A673 (cell line): ENCODE measurements around the gene CMTM3. TPM values are rescaled to one million over a fixed set of nuclear protein-coding genes. Genes with fewer than 3 reads are reported as not detected.
"Not testable (repeated sequence)": the region's sequence is repeated elsewhere in the genome, so short reads cannot be mapped to it uniquely, and the experiment has no call there.

Experiments
- BruUV-seq: library from RNA; stranded (reverse); fragments of 400-500 nt; replicated peaks from 2 replicates; lab custom pipeline; 2021; lab: Mats Ljungman, UMichigan
- CTCF ChIA-PET: fragments of 300-600 bp; sonication (Branson Sonifier 250); formaldehyde crosslinking; loops from one replicate; lab custom pipeline; 2022; ENCODE audit warnings: antibody characterized with exemption; lab: Charles Lee
- POLR2A ChIA-PET: fragments of 300-600 bp; sonication (Branson Sonifier 250); formaldehyde crosslinking; loops from one replicate; lab custom pipeline; 2022; ENCODE audit warnings: antibody characterized with exemption; ENCODE audit not compliant: low non-redundant PET; lab: Charles Lee
- DNase-seq: peaks from one replicate; pipeline ENCODE4 v3.0.0-alpha.2; 2015; ENCODE audit warnings: low spot score
- H3K27ac ChIP-seq: fragments of 200-600 bp; sonication (generic); 2 replicates; pipeline ENCODE4 v1.5.1; 2016; ENCODE audit warnings: mixed run types, low read depth, mild to moderate bottlenecking, mixed read lengths, antibody characterized with exemption, low read length; ENCODE audit not compliant: poor library complexity, severe bottlenecking
- H3K27me3 ChIP-seq: fragments of 200-600 bp; sonication (generic); replicated peaks from 2 replicates; pipeline ENCODE4 v1.6.1; 2017; ENCODE audit warnings: mixed run types, low read depth, mild to moderate bottlenecking, mixed read lengths, antibody characterized with exemption, low read length; ENCODE audit not compliant: insufficient read depth, poor library complexity
- H3K36me3 ChIP-seq: fragments of 200-600 bp; sonication (generic); 2 replicates; pipeline ENCODE4 v1.6.1; 2016; ENCODE audit warnings: mixed run types, mild to moderate bottlenecking, mixed read lengths, antibody characterized with exemption, low read length; ENCODE audit not compliant: insufficient read depth, poor library complexity, severe bottlenecking
- H3K4me1 ChIP-seq: fragments of 200-600 bp; sonication (generic); 2 replicates; pipeline ENCODE4 v1.6.1; 2017; ENCODE audit warnings: mixed run types, mild to moderate bottlenecking, mixed read lengths, antibody characterized with exemption, low read length; ENCODE audit not compliant: insufficient read depth, poor library complexity, severe bottlenecking
- H3K4me3 ChIP-seq: fragments of 200-600 bp; sonication (generic); 2 replicates; pipeline ENCODE4 v1.5.1; 2016; ENCODE audit warnings: low read depth, mixed run types, mild to moderate bottlenecking, mixed read lengths, low read length; ENCODE audit not compliant: poor library complexity, severe bottlenecking
- H3K9me3 ChIP-seq: fragments of 200-600 bp; sonication (generic); 2 replicates; pipeline ENCODE4 v1.6.1; 2016; ENCODE audit warnings: mixed run types, low read depth, mild to moderate bottlenecking, mixed read lengths, antibody characterized with exemption, low read length; ENCODE audit not compliant: poor library complexity, severe bottlenecking
- EZH2 ChIP-seq: fragments of 200-600 bp; sonication (generic); IDR thresholded peaks from 2 replicates; pipeline ENCODE4 v1.6.1; 2017; ENCODE audit warnings: borderline replicate concordance, low read depth, mild to moderate bottlenecking, mixed read lengths, antibody characterized with exemption, low read length; ENCODE audit not compliant: poor library complexity, severe bottlenecking
- intact Hi-C: fragments of 100-400 bp; cut with micrococcal nuclease; formaldehyde crosslinking; loops from one replicate; pipeline ENCODE4 v1.10.0; 2022; ENCODE audit not compliant: unreplicated experiment
- total RNA-seq: library from RNA; stranded (reverse); gene quantifications from 2 replicates; pipeline ENCODE4 v1.2.3, GENCODE V29; 2021
- TF ChIP-seq, protein P1 (sequence below): fragments of 300-800, 200-600 bp; sonication (generic); conservative IDR thresholded peaks from 2 replicates; pipeline ENCODE4 v1.5.1; 2017; ENCODE audit warnings: low read depth, mild to moderate bottlenecking, antibody characterized with exemption, low read length, moderate library complexity, mixed read lengths

Gene CMTM3
- total RNA-seq, 1 experiment from 2014 or later, result 25.5 TPM

DNA sequence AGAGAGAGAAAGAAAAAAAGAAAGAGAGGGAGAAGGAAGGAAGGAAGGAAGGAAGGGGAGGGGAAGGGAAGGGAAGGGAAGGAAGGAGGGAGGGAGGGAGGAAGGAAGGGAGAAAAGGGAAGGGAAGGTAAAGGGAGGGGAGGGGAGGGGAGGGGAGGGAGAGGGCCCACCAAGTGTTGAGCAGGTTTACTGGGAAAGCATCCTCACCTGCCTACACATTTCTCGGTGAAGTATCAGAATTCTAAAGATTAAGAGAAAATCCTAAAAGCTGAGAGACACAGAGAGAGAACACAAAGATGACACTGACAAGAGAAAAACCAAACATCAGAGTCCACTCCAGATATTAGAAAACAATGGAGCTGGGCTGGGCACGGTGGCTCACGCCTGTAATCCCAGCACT lies 12.3 kb upstream of the CMTM3 start:
- intact Hi-C loops, result no loop called here
- Histone ChIP-seq H3K4me1 (no peaks in the 10 kb centered on the region), H3K9me3 (no peaks in the 10 kb centered on the region), H3K36me3 (no peaks in the 10 kb centered on the region), H3K4me3 (no peak overlapping the region), H3K27ac (no peak overlapping the region), H3K27me3 (no peaks in the 10 kb centered on the region)
- TF ChIP-seq, protein P1, sequence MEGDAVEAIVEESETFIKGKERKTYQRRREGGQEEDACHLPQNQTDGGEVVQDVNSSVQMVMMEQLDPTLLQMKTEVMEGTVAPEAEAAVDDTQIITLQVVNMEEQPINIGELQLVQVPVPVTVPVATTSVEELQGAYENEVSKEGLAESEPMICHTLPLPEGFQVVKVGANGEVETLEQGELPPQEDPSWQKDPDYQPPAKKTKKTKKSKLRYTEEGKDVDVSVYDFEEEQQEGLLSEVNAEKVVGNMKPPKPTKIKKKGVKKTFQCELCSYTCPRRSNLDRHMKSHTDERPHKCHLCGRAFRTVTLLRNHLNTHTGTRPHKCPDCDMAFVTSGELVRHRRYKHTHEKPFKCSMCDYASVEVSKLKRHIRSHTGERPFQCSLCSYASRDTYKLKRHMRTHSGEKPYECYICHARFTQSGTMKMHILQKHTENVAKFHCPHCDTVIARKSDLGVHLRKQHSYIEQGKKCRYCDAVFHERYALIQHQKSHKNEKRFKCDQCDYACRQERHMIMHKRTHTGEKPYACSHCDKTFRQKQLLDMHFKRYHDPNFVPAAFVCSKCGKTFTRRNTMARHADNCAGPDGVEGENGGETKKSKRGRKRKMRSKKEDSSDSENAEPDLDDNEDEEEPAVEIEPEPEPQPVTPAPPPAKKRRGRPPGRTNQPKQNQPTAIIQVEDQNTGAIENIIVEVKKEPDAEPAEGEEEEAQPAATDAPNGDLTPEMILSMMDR, result no peak
- TF ChIP-seq EZH2, result no peak
- no peak for DNase-seq
- no TSS peak for BruUV-seq
- ChIA-PET POLR2A (no interaction called here), CTCF (no interaction called here)

DNA sequence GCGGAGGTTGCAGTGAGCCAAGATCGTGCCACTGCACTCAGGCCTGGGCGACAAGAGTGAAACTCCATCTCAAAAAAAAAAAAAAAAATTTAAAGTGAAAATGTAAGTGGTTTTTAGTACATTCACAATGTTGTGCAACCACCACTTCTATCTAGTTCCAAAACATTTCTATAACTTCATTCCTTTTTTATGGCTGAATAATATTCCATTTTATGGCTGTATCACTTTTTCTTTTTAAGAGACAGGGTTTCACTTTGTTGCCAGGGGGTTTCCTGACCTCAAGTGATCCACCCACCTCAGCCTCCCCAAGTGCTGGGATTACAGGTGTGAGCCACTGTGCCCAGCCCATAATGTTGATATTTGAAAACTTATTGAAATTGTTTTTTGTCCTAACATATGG lies 11.7 kb upstream of the CMTM3 start:
- Histone ChIP-seq H3K9me3 (no peaks in the 10 kb centered on the region), H3K4me1 (no peaks in the 10 kb centered on the region), H3K27ac (no peak overlapping the region), H3K36me3 (no peaks in the 10 kb centered on the region), H3K4me3 (no peak overlapping the region), H3K27me3 (no peaks in the 10 kb centered on the region)
- CTCF ChIA-PET, result no interaction called here
- POLR2A ChIA-PET, result no interaction called here
- DNase-seq, result no peak
- no peak for TF ChIP-seq EZH2
- no TSS peak for BruUV-seq
- intact Hi-C loops, result no loop called here

DNA sequence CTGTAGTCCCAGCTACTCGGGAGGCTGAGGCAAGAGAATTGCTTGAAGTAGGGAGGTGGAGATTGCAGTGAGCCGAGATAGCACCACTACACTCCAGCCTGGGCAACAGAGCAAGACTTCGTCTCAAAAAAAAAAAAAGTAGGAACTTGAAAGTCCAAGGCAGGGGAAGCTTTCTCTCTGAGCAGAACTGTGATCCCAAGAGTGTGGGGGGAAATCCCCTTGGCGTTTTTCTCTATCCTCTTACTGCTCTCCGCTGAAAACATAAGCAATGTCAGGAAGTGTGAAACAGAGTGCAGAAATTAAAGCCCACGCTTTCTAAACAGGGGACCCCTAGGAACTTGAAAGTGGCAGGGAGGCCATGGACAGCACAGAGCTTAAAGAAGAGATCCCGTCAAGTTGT lies 9.8 kb upstream of the CMTM3 start:
- intact Hi-C loops, result no loop called here
- POLR2A ChIA-PET, result no interaction called here
- BruUV-seq, result no TSS peak

DNA sequence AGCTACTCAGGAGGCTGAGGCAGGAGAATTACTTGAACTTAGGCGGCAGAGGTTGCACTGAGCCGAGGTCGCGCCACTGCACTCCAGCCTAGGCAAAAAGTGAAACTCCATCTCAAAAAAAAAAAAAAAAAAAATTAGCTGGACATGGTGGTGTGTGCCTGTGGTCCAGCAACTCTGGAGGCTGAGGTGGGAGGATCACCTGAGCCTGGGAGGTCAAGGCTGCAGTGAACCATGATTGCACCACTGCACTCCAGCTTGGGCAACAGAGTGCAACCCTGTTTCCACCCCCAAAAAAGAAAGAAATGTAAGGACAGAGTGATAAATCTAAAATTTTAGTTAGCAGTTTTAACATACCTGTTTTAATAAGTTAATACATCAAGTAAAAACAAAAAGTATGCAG lies 7.9 kb upstream of the CMTM3 start:
- POLR2A ChIA-PET, DNase-seq, H3K36me3 ChIP-seq, H3K4me3 ChIP-seq, H3K27ac ChIP-seq, BruUV-seq, intact Hi-C loops, H3K27me3 ChIP-seq, CTCF ChIA-PET, H3K4me1 ChIP-seq, H3K9me3 ChIP-seq: not testable (repeated sequence)

More for the DNA sequence above, 9.8 kb upstream of the CMTM3 start:
- DNase-seq, result no peak
- CTCF ChIA-PET, result no interaction called here
- no peaks in the 10 kb centered on the region for H3K9me3 ChIP-seq
- TF ChIP-seq EZH2, result no peak
- TF ChIP-seq, protein P1, result no peak
- no peaks in the 10 kb centered on the region for H3K27me3 ChIP-seq
- H3K4me3 ChIP-seq, result no peak overlapping the region
- no peak overlapping the region for H3K27ac ChIP-seq
- H3K4me1 ChIP-seq, result no peaks in the 10 kb centered on the region
- H3K36me3 ChIP-seq, result no peaks in the 10 kb centered on the region
